Measurements from ENCODE around the gene TTLL13.

The TTLL13 gene

DNA sequence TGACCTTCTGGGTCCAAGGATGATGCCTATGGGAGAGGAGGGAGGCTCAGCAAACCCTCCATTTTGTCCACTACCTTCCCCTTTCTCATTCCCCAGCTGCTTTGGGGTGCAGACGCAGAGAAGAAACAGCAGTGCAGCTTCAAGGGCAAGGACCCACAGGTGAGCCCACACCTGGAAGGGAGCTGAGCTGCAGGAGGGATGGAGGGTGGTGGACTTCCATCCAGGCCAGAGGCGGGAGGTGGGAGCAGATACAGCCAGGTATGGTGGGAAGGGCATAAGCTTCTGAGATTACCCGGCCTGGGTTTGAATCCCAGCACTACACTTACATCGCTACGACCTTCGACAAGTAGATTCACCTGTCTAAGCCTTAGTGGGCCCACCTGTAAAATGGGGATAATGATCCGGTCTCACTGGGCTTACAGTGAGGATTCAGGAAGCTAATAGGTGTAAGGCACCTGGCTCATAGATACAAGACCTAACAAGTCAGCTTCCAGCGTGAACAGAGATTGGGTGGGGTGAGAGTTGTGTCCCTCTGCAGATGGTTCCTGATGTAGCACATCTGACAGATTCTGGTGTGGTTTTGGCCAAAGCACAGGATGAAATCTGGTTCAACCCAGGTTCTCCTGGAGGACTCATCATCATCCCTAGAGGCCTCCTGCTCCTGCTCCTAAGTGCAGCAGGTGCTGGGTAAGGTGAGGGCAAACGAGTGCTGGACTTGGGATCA, 31.5 kb upstream of the TTLL13 start:
- no peak for DNase-seq

DNA sequence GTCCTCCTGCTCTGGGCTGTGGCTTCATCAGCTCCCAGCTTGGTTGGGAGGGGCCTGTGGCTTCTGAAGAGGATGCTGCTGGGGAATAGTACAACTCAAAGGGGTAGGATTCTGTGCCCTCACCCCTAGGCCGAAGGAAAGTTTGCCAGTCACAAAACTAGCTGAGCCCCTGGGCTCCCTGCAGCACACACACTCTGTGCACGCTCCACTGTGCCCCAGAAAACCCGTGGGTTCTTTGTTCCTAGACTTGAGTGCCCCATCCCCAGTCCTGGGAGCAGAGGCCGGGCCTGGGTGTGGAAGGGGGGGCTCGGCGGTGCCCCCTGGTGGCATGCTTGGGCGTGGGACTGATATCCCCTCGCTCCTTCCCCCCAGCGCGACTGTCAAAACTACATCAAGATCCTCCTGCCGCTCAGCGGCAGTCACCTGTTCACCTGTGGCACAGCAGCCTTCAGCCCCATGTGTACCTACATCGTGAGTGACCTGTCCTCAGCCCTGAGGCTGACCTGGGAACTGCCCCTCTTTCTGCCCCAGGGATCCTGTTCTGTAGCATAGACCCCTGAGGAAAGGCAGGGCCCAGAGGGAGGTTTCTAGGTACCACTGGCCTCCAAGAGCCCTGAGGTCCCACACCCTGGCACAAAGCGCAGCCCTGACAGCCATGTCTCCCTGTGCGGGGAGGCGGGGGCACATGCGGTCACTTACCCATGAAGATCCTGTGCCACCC, 29.8 kb upstream of the TTLL13 start:
- no peak for DNase-seq

DNA sequence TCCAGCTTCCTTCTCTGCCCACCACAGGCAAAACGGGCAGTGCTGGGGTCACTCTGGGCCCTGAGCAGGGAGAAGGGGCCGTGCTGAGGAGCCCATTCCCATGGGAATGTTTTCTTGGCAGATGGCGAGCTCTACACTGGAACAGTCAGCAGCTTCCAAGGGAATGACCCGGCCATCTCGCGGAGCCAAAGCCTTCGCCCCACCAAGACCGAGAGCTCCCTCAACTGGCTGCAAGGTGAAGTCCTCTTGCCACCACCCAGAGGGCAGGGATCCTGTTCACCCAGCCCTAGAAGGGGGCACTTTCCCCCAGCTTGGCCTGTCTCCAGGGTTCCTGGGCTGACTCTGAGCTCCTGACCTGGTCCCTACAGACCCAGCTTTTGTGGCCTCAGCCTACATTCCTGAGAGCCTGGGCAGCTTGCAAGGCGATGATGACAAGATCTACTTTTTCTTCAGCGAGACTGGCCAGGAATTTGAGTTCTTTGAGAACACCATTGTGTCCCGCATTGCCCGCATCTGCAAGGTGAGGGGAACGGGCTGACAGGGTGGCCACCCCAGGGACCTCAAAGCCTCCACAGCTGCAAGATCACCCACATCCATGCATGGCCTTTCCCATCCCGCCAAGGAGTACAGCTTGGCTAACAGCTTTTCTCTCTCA, 28.0 kb upstream of the TTLL13 start:
- DNase-seq, result no peak

DNA sequence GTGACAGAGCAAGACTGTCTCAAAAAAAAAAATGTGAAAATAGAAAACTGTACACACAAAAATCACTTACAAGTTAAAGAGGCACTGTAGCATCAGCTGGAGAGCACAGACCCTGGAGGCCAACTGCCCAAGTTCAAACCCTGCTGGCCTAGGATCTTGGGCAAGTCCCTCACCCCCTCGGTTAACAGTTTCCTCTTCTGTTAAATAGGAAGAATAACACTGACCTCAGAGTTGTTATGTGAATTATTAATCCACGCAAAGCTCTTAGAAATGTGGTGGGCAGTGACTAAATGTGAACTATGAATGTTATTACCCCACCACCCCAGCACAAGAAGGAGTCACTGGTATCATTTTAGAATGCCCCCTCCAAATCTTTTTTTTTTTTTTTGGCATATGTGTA, 26.8 kb upstream of the TTLL13 start:
- DNase-seq, result no peak

DNA sequence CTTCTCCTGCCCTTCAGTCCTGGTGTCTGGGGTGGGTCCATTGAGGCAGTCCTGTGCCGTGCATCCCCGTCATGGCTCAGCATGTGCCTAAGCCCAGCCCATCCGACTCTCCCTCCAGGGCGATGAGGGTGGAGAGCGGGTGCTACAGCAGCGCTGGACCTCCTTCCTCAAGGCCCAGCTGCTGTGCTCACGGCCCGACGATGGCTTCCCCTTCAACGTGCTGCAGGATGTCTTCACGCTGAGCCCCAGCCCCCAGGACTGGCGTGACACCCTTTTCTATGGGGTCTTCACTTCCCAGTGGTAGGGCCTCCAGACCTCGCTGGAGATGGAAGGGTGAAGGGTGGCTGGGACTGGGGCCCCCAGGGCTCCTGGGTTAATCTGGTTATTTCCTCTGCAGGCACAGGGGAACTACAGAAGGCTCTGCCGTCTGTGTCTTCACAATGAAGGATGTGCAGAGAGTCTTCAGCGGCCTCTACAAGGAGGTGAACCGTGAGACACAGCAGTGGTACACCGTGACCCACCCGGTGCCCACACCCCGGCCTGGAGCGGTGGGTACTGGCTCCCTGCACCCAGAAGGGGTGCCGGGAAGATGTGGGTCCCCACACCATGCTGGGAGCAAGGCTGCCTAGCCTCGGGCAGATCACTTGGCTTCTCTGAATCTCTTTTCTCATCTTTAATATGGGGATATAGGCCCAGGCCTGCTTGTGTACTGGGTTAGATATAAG, 25.8 kb upstream of the TTLL13 start:
- DNase-seq, result no peak

DNA sequence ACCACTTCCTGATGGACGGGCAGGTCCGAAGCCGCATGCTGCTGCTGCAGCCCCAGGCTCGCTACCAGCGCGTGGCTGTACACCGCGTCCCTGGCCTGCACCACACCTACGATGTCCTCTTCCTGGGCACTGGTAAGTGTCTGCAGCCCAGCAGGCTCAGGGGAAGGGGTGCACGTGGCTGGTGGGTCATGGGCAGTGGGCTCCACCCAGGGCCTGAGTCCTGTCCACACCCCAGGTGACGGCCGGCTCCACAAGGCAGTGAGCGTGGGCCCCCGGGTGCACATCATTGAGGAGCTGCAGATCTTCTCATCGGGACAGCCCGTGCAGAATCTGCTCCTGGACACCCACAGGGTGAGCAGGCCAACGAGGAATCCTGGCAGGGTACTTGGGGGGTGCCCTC, 24.3 kb upstream of the TTLL13 start:
- DNase-seq, result no peak

DNA sequence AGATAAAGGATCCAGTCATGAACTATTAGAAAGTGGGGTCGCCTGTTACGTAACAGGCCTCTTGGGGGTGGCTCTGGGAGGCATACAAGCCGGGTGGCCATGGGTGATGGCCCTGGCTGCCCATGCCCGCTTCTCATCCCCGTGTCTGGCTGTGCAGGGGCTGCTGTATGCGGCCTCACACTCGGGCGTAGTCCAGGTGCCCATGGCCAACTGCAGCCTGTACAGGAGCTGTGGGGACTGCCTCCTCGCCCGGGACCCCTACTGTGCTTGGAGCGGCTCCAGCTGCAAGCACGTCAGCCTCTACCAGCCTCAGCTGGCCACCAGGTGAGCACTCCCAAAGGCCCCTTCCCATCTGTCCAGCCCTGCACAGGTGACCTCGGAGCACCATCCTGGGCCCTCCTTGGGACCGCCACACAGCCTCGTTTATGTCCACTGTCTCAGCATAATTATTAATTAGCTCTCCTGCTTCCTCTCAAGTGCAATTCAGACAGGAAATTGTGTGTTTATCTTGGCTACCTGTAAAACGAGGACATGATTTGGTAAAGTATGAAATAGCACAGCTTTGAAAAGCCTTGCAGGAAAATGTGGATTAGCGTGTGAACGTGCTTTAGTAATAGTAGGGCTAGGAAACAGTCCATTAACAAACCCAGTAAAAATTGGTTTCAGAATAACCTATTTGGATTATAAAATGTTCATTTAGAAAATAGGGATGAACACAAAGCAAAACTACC, 23.7 kb upstream of the TTLL13 start:
- no peak for DNase-seq

DNA sequence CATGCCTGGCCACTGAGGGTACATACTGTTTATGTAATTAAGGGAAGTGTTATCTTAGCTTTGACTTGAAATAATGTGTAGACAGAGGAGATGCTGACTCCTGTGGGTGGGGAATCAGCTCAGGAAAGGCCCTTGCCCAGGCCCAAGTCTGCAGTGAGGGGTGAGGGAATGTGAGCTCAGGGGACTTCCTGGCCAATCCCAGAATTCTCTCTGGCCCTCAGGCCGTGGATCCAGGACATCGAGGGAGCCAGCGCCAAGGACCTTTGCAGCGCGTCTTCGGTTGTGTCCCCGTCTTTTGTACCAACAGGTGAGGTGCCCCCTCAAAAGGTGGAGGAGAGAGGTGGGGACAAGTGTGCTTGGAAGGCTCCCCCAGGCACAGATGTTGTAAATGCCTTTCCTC, 22.0 kb upstream of the TTLL13 start:
- no peak for DNase-seq

DNA sequence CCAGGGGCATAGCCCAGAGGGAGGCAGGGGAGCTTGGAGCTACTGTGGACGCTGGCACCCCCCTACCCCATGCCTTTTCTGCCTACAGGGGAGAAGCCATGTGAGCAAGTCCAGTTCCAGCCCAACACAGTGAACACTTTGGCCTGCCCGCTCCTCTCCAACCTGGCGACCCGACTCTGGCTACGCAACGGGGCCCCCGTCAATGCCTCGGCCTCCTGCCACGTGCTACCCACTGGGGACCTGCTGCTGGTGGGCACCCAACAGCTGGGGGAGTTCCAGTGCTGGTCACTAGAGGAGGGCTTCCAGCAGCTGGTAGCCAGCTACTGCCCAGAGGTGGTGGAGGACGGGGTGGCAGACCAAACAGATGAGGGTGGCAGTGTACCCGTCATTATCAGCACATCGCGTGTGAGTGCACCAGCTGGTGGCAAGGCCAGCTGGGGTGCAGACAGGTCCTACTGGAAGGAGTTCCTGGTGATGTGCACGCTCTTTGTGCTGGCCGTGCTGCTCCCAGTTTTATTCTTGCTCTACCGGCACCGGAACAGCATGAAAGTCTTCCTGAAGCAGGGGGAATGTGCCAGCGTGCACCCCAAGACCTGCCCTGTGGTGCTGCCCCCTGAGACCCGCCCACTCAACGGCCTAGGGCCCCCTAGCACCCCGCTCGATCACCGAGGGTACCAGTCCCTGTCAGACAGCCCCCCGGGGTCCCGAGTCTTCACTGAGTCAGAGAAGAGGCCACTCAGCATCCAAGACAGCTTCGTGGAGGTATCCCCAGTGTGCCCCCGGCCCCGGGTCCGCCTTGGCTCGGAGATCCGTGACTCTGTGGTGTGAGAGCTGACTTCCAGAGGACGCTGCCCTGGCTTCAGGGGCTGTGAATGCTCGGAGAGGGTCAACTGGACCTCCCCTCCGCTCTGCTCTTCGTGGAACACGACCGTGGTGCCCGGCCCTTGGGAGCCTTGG, 21.3 kb upstream of the TTLL13 start:
- DNase-seq, result no peak

DNA sequence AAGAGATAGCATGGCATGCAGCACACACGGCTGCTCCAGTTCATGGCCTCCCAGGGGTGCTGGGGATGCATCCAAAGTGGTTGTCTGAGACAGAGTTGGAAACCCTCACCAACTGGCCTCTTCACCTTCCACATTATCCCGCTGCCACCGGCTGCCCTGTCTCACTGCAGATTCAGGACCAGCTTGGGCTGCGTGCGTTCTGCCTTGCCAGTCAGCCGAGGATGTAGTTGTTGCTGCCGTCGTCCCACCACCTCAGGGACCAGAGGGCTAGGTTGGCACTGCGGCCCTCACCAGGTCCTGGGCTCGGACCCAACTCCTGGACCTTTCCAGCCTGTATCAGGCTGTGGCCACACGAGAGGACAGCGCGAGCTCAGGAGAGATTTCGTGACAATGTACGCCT, 20.4 kb upstream of the TTLL13 start:
- no peak for DNase-seq

DNA sequence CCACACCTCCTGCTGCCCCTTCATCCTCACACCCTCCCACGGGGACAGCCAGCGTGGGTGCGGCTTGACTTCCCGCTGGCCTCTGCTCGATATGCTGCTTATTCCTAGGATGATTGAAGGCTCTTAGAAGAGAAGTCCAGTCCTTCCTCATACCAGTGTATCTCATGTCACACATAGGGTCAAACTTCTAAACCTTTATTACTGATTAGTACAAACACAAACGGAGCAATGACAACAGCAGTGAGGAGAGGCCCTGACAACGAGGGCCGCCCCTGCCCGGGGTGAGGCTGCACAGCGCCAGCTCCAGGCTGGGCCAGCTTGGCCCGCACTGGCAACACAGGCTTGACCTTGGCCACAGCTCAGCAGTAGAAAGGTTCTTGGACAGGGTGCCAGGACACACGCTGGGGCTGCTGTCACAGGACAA, 19.3 kb upstream of the TTLL13 start:
- DNase-seq, result no peak

DNA sequence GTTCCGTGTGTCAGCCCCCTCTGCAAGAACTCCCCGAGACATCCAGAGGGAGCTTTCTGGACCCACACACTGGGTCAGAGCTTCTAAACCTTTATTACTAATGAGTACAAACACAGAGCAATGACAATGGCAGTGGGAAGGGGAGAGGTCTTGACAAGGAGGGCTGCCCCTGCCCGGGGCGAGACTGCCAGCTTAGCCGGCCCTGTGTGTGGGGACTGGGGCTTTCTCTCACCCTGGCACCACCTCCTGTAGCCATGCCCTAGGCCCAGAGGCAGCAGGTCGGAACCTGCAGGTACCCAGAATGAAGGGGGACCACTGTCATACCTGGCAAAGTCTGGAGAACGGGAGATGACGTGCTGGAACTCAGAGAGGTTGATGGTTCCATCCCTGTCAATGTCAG, 18.7 kb upstream of the TTLL13 start:
- no peak for DNase-seq

DNA sequence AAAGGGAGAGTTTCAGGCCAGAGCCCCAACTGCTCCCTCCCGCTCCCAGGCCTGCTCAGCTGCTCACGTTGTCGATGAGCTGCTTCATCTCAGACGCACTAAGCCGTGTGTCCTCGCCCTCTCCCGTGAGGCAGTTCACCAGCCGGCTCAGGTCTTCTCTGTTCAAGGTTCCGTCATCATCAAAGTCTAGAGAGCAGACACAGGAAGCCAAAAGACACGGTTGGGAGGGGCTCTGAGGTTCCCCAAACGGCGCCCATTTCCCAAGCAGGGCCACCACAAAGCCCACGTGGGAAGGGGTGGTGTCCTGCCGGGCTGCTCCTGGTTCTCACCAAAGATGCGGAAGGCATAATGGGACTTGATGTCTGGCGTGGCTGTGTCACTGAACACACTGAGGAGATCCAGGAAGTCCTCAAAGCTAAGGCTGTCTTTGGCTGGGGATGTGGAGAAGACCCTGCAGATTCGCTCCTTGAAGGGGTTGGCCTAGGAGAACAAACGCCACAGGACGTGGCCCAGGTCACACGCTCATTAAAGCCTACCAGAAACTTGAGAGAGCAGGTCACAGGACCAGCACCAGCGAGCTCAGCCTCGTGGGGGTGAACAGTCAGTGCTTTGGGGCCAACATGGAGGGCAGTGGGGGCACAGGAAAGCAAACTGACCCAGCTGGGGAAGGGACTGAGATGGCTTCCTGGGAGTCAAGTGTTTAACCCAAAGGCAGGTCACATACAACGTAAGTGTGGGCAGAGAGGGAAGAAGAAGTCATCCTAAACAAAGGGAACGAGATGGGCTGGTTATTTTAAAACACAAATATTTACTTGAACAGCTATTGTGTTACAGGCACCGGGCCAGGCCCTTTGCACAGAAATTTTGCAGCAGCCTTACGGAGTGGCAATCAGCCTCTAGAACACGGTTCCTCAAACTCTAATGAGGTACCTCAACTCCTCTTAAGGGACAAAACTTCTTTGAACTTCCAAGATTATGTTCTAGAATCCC, 18.0 kb upstream of the TTLL13 start:
- DNase-seq, result no peak

DNA sequence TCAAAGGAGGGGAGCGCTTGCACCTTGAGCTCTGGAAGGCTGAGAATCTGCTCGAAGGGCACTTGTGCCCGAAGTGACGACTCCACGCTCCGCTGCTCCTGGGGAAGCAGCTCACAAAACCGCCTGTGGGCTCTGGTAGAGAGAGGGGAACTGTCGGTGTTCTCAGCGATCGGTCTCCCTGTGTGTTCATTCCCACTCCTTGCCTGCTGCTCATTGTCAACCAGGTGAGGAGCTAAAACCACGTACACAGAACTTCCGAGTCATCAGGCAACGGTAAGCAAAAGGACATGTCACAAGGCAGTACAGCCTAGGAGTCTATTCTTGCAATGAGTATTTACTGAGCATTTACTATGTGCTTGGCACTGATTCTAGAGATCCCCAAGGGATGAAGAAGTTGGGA, 17.2 kb upstream of the TTLL13 start:
- DNase-seq, result no peak

DNA sequence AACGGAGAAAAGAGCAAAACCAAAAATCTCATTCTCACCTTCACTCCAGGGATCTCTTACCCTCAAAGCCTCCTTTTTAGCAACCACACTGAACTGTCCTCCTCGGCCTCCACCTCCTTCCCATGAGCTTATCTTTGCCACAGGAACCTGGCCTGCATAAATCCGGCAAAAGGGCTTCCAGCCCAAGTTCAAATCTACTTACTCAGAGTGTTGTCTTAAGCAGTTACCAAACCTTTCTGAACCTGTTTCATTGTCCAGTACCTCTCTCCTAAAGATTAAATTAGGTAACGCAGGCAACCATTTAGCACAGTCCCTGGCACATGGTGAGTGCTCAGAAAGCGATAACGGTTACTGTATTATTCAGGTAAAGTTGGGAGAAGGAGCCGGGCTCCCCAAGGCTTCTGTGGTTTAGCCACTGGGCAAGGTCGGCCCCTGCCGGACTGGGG, 16.4 kb upstream of the TTLL13 start:
- DNase-seq, result no peak

DNA sequence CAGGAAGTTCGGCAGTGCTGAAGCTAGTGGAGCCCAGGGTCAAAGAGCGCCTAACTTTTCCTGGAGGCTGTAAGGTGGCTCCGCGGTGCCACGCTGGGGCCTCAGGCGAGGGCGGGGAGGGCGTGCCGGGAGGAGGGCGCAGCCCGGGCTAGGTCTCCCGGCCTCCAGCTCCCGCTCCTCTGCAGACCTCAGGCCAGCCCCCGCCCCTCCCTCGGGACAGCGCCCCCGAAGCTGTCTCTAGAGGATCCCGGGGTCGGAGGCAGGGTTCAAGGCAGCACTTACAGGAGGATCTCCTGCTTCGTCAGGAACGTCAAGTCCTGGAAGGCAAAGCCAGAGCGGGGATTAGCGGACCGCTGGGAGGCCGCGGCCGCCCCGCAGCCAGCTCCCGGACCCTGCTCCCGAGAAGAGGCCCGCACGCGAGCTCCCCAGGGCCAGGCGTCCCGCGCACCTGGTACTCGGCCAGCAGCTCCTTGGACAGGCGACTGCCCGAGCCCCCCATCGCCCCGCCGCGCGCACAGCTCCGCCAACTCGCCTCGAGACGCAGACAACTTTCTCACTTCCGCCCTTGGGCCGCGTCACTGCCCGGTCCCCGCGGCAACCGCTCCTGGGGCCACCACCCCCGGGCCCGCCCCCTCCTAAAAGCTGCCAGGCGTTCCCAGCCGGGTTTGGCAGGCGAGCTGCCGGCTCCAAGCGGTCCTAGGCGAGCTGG, 15.8 kb upstream of the TTLL13 start, which contains the start of gene CIB1:
CIB1 (minus strand) TSS at position 555 of the 709 bp plus-strand sequence; CDS start at position 499, 56 bp downstream.
- no peak for DNase-seq

DNA sequence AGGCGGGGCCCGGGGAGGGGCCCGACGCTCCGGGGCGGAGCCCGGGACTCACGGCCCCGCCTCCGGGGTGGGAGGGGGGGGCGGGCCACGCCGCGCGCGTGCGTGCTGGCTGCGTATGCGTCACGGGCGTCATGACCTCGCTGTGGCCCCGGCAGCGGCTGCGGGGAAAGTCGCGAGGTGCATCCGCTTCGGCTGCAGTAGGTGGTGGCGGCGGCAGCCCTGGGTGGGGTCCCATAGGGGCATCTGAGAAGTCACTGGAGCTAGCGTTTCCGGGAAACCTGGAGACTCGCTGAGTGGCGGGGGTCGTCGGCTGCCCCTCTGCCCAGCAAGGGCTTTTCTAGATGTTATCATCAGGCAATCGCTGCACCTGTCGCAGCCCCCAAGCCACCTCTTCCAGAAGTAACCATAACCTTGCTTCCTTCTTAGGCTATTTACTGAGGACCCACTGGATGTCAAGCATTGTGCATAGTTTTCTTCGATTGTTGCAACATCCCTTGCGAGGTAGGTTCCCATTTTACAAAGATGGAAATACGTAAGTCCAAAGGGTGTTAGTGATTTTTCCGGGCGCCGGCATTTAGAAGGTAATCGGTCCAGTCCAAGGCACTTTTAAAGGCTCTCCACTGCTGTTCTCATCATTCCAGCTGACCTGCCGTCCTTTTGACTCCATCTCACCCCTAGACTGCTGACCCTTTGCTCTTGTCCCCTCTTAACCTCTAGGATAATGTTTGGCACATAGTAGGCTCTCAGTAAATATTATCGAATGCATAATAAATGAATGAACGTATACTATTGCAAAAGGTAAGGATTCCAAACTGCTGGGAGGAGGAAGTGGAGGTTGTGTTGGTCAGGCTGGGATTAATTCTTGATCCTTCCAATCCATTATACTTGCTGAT, 15.0 kb upstream of the TTLL13 start, which contains the start of gene GDPGP1:
GDPGP1 (plus strand) TSS at position 114 of the 893 bp plus-strand sequence. CDS start 6,700 bp downstream, outside the sequence.
- DNase-seq, result peak; percentile 35

DNA sequence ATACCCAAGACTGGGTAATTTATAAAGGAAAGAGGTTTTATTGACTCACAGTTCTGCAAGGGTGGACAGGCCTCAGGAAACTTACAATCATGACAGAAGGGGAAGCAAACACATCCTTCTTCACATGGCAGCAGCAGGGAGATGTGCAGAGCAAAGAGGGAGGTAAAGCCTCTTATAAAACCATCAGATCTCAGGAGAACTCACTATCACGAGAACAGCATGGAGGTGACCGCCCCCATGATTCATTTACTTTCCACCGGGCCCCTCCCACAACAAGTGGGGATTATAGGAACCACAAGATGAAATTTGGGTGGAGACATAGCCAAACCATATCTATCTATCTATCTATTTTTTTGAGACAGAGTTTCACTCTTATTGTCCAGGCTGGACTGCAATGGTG, 10.0 kb upstream of the TTLL13 start:
- DNase-seq, result no peak
